ENCODE measurements around the gene CDIPT. TPM values are rescaled to one million over a fixed set of nuclear protein-coding genes. Genes with fewer than 3 reads are reported as not detected.

The CDIPT gene
- total and polyA plus RNA-seq, 2 of the 13 experiments (the other 11 are each of a cell fraction or from before 2014, with no cell fraction given) = 54.9 to 97.5 TPM

GRCh38 chr16:29900102-29900887 lies 37.3 kb upstream of the CDIPT start, which contains the start of gene ASPHD1 (continued):
- no peak for TF ChIP-seq ZBTB4 (CRISPR knock-in tag; IDR thresholded peaks at IDR 0.05; ENCODE audit: borderline replicate concordance)
- no peak for TF ChIP-seq ZNF280B (CRISPR knock-in tag; IDR thresholded peaks at IDR 0.05; ENCODE audit: borderline replicate concordance)
- peak; percentile 98 for TF ChIP-seq BORCS8-MEF2B (CRISPR knock-in tag; IDR thresholded peaks at IDR 0.05)
- TF ChIP-seq ZNF234 (CRISPR knock-in tag; conservative IDR thresholded peaks at IDR 0.05) = 0 out of 2 replicates have a peak, but pooled peaks have one; percentile 70
- TF ChIP-seq ZNF460 (CRISPR knock-in tag; IDR thresholded peaks at IDR 0.05; ENCODE audit: borderline replicate concordance) = no peak
- no peak for TF ChIP-seq FOXO4 (CRISPR knock-in tag; conservative IDR thresholded peaks at IDR 0.05)
- peak; percentile 95 for TF ChIP-seq HES4 (CRISPR knock-in tag; IDR thresholded peaks at IDR 0.05; ENCODE audit: borderline replicate concordance)
- TF ChIP-seq ZBTB20 (CRISPR knock-in tag; IDR thresholded peaks at IDR 0.05; ENCODE audit: borderline replicate concordance, low read depth) = no peak; the same call in 1 of the 2 replicates
- no peak; the same call in 1 of the 2 replicates for TF ChIP-seq SMYD3 (CRISPR knock-in tag; IDR thresholded peaks at IDR 0.05)
- no peak for TF ChIP-seq ZNF207 (IDR thresholded peaks at IDR 0.05; ENCODE audit: borderline replicate concordance)
- peak; percentile 82 for TF ChIP-seq TOPORS (CRISPR knock-in tag; IDR thresholded peaks at IDR 0.05)
- no peak for TF ChIP-seq PHF20 (CRISPR knock-in tag; IDR thresholded peaks at IDR 0.05)
- TF ChIP-seq CREM (IDR thresholded peaks at IDR 0.05) = peak; percentile 60
- no peak for TF ChIP-seq CREM (CRISPR knock-in tag; IDR thresholded peaks at IDR 0.05)
- no peak for TF ChIP-seq ZNF367 (CRISPR knock-in tag; IDR thresholded peaks at IDR 0.05; ENCODE audit: borderline replicate concordance)
- no peak for TF ChIP-seq GTF2F1 (IDR thresholded peaks at IDR 0.05; ENCODE audit: low read length)
- no peak for TF ChIP-seq FOXP1 (IDR thresholded peaks at IDR 0.05)
- TF ChIP-seq FOXP1 (CRISPR knock-in tag; IDR thresholded peaks at IDR 0.05) = 0 out of 2 replicates have a peak, but pooled peaks have one; percentile 4
- peak; percentile 94 for TF ChIP-seq KDM5B (CRISPR knock-in tag; IDR thresholded peaks at IDR 0.05; ENCODE audit: borderline replicate concordance)
- peak; percentile 29; the same call in 1 of the 2 replicates for TF ChIP-seq STAG1 (CRISPR knock-in tag; IDR thresholded peaks at IDR 0.05)
- no peak for TF ChIP-seq NR2F2 (IDR thresholded peaks at IDR 0.05; ENCODE audit: borderline replicate concordance, low read depth)
- TF ChIP-seq POGK (CRISPR knock-in tag; conservative IDR thresholded peaks at IDR 0.05) = no peak; the same call in none of the 2 replicates
- 0 out of 2 replicates have a peak, but pooled peaks have one; percentile 61 for TF ChIP-seq ZNF572 (CRISPR knock-in tag; IDR thresholded peaks at IDR 0.05)
